Choroid plexus epithelial cell (primary cell): ENCODE results near the gene SNX1.
"Not testable (repeated sequence)": the region's sequence is repeated elsewhere in the genome, so short reads cannot be mapped to it uniquely, and the experiment has no call there.

Experiments used
- DNase-seq: peaks from one replicate; pipeline ENCODE4 v3.0.0-alpha.2; 2010; ENCODE audit warnings: low read depth
- H3K4me3 ChIP-seq: 2 replicates; pipeline ENCODE4 v1.5.1; 2011; ENCODE audit warnings: low read depth, mild to moderate bottlenecking, control low read depth, low read length, moderate library complexity
- TF ChIP-seq, protein P1 (sequence below): conservative IDR thresholded peaks from 2 replicates; pipeline ENCODE4 v1.5.1; 2011; ENCODE audit warnings: low read depth, mild to moderate bottlenecking, control low read depth, inconsistent platforms, low read length, moderate library complexity

SNX1 gene

DNA sequence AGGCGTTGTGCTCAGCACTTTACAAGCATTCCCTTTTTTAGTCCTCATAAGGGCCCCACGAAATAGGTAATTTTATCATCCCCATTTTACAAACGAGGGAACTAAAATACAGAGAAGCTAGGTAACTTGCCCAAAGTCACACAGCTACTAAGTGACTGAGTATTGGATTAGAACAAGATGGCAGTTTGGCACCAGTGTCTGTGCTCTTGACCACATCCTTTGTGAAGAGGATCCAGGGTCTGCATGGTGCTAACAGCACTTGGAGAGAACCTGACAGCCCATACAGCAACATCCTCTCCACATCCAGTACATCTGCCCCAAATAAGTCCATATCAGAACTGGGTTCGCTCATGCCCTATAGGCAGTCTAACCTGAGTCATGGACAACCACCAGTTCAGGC, 27.6 kb upstream of the SNX1 start:
- DNase-seq = no peak
- TF ChIP-seq, protein P1, sequence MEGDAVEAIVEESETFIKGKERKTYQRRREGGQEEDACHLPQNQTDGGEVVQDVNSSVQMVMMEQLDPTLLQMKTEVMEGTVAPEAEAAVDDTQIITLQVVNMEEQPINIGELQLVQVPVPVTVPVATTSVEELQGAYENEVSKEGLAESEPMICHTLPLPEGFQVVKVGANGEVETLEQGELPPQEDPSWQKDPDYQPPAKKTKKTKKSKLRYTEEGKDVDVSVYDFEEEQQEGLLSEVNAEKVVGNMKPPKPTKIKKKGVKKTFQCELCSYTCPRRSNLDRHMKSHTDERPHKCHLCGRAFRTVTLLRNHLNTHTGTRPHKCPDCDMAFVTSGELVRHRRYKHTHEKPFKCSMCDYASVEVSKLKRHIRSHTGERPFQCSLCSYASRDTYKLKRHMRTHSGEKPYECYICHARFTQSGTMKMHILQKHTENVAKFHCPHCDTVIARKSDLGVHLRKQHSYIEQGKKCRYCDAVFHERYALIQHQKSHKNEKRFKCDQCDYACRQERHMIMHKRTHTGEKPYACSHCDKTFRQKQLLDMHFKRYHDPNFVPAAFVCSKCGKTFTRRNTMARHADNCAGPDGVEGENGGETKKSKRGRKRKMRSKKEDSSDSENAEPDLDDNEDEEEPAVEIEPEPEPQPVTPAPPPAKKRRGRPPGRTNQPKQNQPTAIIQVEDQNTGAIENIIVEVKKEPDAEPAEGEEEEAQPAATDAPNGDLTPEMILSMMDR = no peak
- H3K4me3 ChIP-seq = no peak overlapping the region

DNA sequence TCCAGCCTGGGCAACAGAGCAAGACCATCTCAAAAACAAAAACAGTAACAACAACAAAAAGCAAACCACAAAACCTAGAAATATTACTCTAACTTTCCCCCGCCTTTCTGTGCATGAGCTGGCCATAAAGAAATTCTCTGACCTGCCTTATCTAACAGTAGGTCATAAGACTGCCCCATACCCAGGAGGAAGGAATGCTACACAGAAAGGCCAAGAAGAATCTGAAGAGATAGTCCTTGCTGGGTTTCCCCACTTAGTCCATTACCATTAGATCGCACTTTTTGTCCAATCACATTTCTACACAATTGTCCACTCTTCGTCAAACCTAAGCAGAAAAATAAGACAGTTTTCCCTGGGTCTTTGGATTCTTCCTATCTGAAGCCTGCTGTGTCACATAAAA, 25.7 kb upstream of the SNX1 start:
- DNase-seq = no peak
- TF ChIP-seq, protein P1 = no peak
- H3K4me3 ChIP-seq = no peak overlapping the region

DNA sequence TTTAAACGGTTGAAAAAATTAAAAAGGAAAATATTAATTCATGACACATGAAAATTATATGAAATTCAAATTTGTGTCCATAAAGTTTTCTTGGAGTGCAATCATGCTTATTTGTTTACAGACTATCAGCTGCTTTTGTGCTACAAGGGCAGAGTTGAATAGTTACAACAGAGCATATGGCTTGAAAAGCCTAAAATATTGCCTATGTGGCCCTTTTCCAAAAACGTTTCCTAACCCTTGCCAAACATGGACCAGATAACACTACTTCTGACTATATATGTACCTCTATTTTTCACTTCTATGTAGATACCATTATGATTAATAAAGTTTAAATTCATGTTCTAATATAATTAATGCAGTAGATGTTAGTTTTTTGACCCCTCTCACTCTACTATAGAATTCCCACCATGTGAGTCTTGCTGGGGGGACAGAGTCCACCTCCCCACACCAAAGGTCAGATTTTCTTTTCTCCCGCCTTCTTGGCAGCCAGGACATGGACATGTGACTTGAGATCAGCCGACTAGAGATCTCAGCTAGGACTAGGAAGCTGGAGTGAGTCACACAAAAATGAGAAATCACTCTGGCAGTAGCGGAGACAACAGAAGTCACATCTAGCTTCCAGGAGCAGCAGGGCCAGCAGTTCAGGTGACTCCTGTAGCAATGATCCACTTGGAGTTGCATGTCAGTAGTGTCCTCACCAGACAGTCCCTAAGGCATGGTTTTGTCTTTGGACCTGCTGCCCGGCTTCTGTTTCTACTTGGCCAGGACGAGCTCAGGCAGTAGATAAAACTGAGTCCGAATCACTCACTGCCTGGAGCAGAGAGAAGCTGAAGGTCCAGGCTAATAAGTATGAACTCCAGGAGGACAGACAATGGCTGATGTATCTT, 24.6 kb upstream of the SNX1 start:
- H3K4me3 ChIP-seq = no peak overlapping the region
- peak; percentile 95 for DNase-seq
- TF ChIP-seq, protein P1 = no peak

- TF ChIP-seq, protein P1 = no peak
- H3K4me3 ChIP-seq = no peak overlapping the region
- peak; percentile 70 for DNase-seq
Measured at GRCh38 chr15:64071931-64072765, 23.6 kb upstream of the SNX1 start.

- TF ChIP-seq, protein P1 = no peak
- H3K4me3 ChIP-seq = no peak overlapping the region
- DNase-seq = peak; percentile 30
Measured at GRCh38 chr15:64072812-64073211, 23.0 kb upstream of the SNX1 start.

- DNase-seq, H3K4me3 ChIP-seq: not testable (repeated sequence)
Measured at GRCh38 chr15:64073496-64073895, 22.3 kb upstream of the SNX1 start.

DNA sequence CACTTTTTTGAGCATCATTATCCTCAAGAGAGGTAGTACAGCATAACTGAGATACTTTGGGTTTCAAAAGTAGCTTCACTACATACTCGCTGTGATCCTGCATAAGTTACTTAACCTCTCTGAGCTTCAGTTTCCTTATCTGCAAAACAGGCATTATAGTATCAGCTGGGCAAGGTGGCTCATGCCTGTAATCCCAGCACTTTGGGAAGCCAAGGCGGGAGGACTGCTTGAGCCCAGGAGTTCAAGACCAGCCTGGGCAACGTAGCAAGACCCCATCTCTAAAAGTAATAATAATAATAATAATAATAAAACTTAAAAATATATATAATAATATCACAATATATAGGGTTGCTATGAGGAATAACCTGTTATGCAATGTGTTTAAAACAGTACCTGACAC, 13.0 kb upstream of the SNX1 start:
- no peak overlapping the region for H3K4me3 ChIP-seq
- TF ChIP-seq, protein P1 = no peak
- DNase-seq = no peak
